Nephron (organoid): Measurements from ENCODE around the gene SPPL2B.

Source experiments
- H3K27ac Mint-ChIP-seq, 3 experiments: 2 replicates each; pipeline ENCODE4 v1.8.0; 2020; ENCODE audit warnings: mixed read lengths in 3 of 3, mild to moderate bottlenecking in 2 of 3, moderate library complexity in 1 of 3
- H3K27me3 Mint-ChIP-seq: 2 replicates; pipeline ENCODE4 v1.8.0; 2021; ENCODE audit warnings: low read depth, mild to moderate bottlenecking, moderate library complexity, mixed read lengths
- H3K36me3 Mint-ChIP-seq: 2 replicates; pipeline ENCODE4 v1.8.0; 2020; ENCODE audit warnings: low read depth, mixed read lengths
- H3K4me1 Mint-ChIP-seq: 2 replicates; pipeline ENCODE4 v1.8.0; 2020; ENCODE audit warnings: mixed read lengths
- H3K4me3 Mint-ChIP-seq, 3 experiments: 2 replicates each; pipeline ENCODE4 v1.8.0; 2020; ENCODE audit warnings: mild to moderate bottlenecking in 3 of 3, mixed read lengths in 3 of 3, moderate library complexity in 2 of 3
- H3K9me3 Mint-ChIP-seq: 2 replicates; pipeline ENCODE4 v1.8.0; 2020; ENCODE audit warnings: mixed read lengths
- CTCF ChIP-seq, 3 experiments: fragments of 200-600 bp; sonication (generic); IDR thresholded peaks; one replicate each; pipeline ENCODE4 v1.5.0; 2021; ENCODE audit warnings: antibody characterized with exemption in 3 of 3; ENCODE audit not compliant: unreplicated experiment in 3 of 3

SPPL2B gene

DNA sequence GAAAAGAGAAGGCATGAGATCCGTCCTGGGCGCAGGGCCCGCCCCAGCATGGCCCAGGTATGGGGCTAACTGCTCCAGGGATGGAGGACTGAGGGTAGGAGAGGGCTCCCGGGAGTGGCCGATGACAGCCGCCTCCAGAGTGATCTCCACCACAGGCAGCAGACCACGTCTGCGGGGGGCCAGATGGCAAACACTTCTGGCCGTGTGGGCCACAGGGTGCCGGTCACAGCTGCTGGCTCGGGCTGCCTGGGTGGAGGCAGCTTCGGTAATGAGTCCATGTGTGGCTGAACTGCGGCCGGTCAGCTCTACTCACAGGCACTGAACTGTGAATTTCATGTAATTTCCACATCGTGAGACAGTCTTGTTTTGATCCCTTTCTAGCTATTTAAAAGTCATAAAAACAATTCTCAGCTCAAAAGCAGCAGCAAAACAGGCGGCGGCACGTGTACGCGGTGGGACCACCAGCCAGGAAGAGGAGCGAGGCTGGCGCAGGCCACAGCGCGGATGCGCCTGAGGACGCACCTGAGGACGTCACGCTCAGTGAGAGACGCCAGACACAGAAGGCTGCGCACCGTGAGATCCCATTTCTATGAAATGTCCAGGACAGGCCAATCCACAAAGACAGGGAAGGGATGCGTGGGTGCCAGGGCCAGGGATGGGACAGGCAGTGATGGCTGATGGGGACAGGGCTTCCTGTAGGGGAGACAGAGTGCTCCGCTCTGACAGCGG is 4.1 kb upstream of the SPPL2B start:
- H3K27me3 Mint-ChIP-seq, result peaks cover 3% of the 10 kb centered on the region
- no peak overlapping the region for H3K27ac Mint-ChIP-seq
- H3K9me3 Mint-ChIP-seq, result no peaks in the 10 kb centered on the region
- peaks cover 14% of the 10 kb centered on the region for H3K36me3 Mint-ChIP-seq
- H3K4me3 Mint-ChIP-seq, result peak overlapping the region; percentile 46 to 67 (median 58)
- H3K4me1 Mint-ChIP-seq, result peaks cover 37% of the 10 kb centered on the region
- no peak for TF ChIP-seq CTCF (IDR thresholded peaks at IDR 0.05; ENCODE audit: unreplicated experiment in 3 of 3)

DNA sequence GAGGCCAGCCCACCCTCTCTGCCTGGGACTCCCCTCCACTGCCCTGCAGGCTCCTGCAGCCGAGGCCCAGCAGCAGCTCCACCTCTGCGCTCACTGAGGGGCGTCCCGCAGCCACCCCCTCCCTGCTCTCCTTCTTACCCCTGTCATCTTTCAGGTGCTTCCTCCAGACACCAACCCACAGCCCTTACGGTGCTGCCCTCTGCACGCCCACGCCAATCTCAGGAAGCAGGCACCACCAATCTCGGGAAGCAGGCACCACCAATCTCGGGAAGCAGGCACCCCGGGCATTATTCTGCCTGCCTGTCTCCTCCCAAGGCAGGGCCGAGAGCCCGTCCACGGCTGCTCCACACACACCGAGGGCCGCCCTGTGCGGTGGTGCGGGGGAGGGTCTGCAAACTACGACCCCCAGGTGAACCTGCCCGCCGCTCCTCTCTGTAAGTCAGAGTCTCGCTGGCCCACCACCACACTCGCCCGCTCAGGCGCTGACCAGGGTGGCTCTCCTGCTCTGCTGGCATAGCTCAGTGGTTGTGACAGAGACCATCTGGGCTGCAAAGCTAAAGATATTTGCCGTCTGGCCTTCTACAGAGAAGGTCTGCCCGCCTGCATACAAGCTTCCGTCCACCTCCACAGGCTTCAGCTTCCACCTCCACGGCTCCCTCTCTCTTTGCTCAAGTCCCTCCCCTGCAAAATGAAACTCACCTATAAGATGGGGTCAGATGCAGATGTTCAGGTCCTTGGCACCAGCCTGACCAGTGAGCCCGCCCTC is 3.0 kb upstream of the SPPL2B start:
- Mint-ChIP-seq H3K36me3 (peaks cover 14% of the 10 kb centered on the region), H3K27ac (peak overlapping the region in 2 of 3 experiments; percentile 6 to 77), H3K4me3 (peak overlapping the region; percentile 76 to 99 (median 99)), H3K27me3 (peaks cover 3% of the 10 kb centered on the region), H3K4me1 (peaks cover 48% of the 10 kb centered on the region), H3K9me3 (no peaks in the 10 kb centered on the region)
- no peak for TF ChIP-seq CTCF (IDR thresholded peaks at IDR 0.05; ENCODE audit: unreplicated experiment in 3 of 3)

GRCh38 chr19:2326699-2327360 is 1.7 kb upstream of the SPPL2B start:
- H3K4me1 Mint-ChIP-seq, result peaks cover 60% of the 10 kb centered on the region
- H3K4me3 Mint-ChIP-seq, result peak overlapping the region; percentile 99
- H3K27ac Mint-ChIP-seq, result peak overlapping the region in 1 of 3 experiments; percentile 46
- peaks cover 3% of the 10 kb centered on the region for H3K27me3 Mint-ChIP-seq
- peaks cover 14% of the 10 kb centered on the region for H3K36me3 Mint-ChIP-seq
- H3K9me3 Mint-ChIP-seq, result no peaks in the 10 kb centered on the region
- no peak for TF ChIP-seq CTCF (IDR thresholded peaks at IDR 0.05; ENCODE audit: unreplicated experiment in 3 of 3)

DNA sequence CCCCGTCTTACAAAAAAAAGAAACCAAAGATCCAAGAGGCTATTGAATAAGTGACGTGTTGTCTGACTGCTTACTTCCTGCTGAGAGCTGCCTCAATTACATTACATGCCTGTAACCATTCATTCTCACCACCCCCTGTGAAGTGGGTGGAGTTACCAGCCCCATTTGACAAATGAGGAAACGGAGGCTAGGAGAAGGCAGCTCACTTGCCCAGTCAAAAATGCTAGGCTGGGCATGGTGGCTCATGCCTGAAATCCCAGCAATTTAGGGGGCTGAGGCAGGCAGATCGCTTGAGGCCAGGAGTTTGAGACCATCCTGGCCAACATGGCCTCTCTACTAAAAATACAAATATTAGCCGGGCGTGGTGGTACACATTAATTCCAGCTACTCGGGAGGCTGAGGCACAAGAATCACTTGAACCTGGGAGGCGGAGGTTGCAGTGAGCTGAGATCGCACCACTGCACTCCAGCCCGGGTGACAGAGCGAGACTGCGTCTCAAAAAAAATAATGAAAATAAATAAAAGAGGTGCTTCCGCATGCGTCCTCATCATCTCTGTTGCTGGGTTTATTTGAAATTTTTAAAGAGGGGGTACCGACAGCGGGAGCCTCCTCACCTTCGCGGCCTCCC is 597 bp upstream of the SPPL2B start:
- peaks cover 14% of the 10 kb centered on the region for H3K36me3 Mint-ChIP-seq
- peaks cover 64% of the 10 kb centered on the region for H3K4me1 Mint-ChIP-seq
- no peaks in the 10 kb centered on the region for H3K9me3 Mint-ChIP-seq
- TF ChIP-seq CTCF (IDR thresholded peaks at IDR 0.05; ENCODE audit: unreplicated experiment in 3 of 3), result no peak
- H3K27ac Mint-ChIP-seq, result peak overlapping the region; percentile 94 to 96 (median 95)
- H3K4me3 Mint-ChIP-seq, result peak overlapping the region; percentile 99
- H3K27me3 Mint-ChIP-seq, result peaks cover 3% of the 10 kb centered on the region

DNA sequence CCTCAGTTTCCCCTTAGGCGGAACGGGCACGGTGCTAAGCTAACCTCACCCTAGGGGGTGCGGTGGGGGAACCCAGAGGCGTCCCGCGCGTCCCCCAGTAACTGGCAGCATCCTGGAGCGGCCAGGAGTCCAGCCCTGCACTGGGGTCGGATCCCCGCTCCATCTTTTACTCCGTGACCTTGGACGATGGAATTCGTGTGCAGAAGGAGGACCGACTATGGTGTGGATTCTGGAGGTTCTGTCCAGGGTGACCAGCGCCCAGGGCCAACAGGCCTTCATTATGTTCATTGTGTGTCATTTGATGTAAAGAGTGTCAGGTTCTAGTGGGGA is 630 bp downstream of the SPPL2B start:
- peaks cover 12% of the 10 kb centered on the region for H3K36me3 Mint-ChIP-seq
- H3K27me3 Mint-ChIP-seq, result peaks cover 3% of the 10 kb centered on the region

More for the DNA sequence above, 630 bp downstream of the SPPL2B start:
- Mint-ChIP-seq H3K27ac (peak overlapping the region; percentile 88 to 98 (median 91)), H3K4me1 (peaks cover 71% of the 10 kb centered on the region), H3K9me3 (no peaks in the 10 kb centered on the region), H3K4me3 (peak overlapping the region; percentile 96 to 99 (median 96))
- no peak for TF ChIP-seq CTCF (IDR thresholded peaks at IDR 0.05; ENCODE audit: unreplicated experiment in 3 of 3)
